Measurements from ENCODE around the gene OTOR. TPM values are rescaled to one million over a fixed set of nuclear protein-coding genes. Genes with fewer than 3 reads are reported as not detected.

OTOR gene
- total RNA-seq, 2 experiments from 2014 or later: not detected

- BruUV-seq (replicated peaks): no TSS peak
- ChIA-PET POLR2A (interaction anchor here (0.7 kb wide), 1 partner anchor 22 kb away, joined by 5 read pairs; no protein-coding TSS in a partner anchor), CTCF (ENCODE audit: unreplicated experiment) (no interaction called here)
- no peak for DNase-seq (ENCODE audit: low spot score)
- no peaks in the 10 kb centered on the region for H3K36me3 ChIP-seq (ENCODE audit: insufficient read depth, low read length)
- H3K27ac ChIP-seq (ENCODE audit: low read depth, low read length, poor library complexity, severe bottlenecking): no peak overlapping the region
- no peaks in the 10 kb centered on the region for H3K9me3 ChIP-seq (ENCODE audit: low read length)
- H2AFZ ChIP-seq (ENCODE audit: low read length): no peak overlapping the region
- H3K4me2 ChIP-seq (ENCODE audit: low read length): no peak overlapping the region
- H3K9me2 ChIP-seq (ENCODE audit: insufficient read depth, low read length): no peaks in the 10 kb centered on the region
- no peak overlapping the region for H3K4me3 ChIP-seq (ENCODE audit: low read depth, low read length, poor library complexity, severe bottlenecking)
- intact Hi-C loops (cut with micrococcal nuclease; ENCODE audit: unreplicated experiment): no loop called here
- TF ChIP-seq CTCF (conservative IDR thresholded peaks at IDR 0.05; ENCODE audit: low read length): no peak
- no peaks in the 10 kb centered on the region for H3K79me2 ChIP-seq (ENCODE audit: insufficient read depth, low read depth, low read length)
- H3K4me1 ChIP-seq (ENCODE audit: insufficient read depth, low read length, poor library complexity, severe bottlenecking): no peaks in the 10 kb centered on the region
- H4K20me1 ChIP-seq (ENCODE audit: insufficient read depth, low read length): no peaks in the 10 kb centered on the region
Observed at GRCh38 chr20:16752901-16753300, 4.7 kb downstream of the OTOR start.

- Histone ChIP-seq H3K4me2 (ENCODE audit: low read length) (no peak overlapping the region), H3K79me2 (ENCODE audit: insufficient read depth, low read depth, low read length) (no peaks in the 10 kb centered on the region), H2AFZ (ENCODE audit: low read length) (no peak overlapping the region), H3K9me2 (ENCODE audit: insufficient read depth, low read length) (no peaks in the 10 kb centered on the region), H3K4me3 (ENCODE audit: low read depth, low read length, poor library complexity, severe bottlenecking) (no peak overlapping the region), H3K36me3 (ENCODE audit: insufficient read depth, low read length) (no peaks in the 10 kb centered on the region), H3K27ac (ENCODE audit: low read depth, low read length, poor library complexity, severe bottlenecking) (no peak overlapping the region), H3K9me3 (ENCODE audit: low read length) (no peaks in the 10 kb centered on the region), H4K20me1 (ENCODE audit: insufficient read depth, low read length) (no peaks in the 10 kb centered on the region), H3K4me1 (ENCODE audit: insufficient read depth, low read length, poor library complexity, severe bottlenecking) (peaks cover 3% of the 10 kb centered on the region)
- intact Hi-C loops (cut with micrococcal nuclease; ENCODE audit: unreplicated experiment): no loop called here
- ChIA-PET POLR2A (no interaction called here), CTCF (ENCODE audit: unreplicated experiment) (no interaction called here)
- BruUV-seq (replicated peaks): no TSS peak
- TF ChIP-seq CTCF (conservative IDR thresholded peaks at IDR 0.05; ENCODE audit: low read length): no peak
- TF ChIP-seq EZH2phosphoT487 (IDR thresholded peaks at IDR 0.05; ENCODE audit: borderline replicate concordance, low read depth, low read length): no peak
- no peak for DNase-seq (ENCODE audit: low spot score)
Observed at GRCh38 chr20:16758454-16759180, 10.5 kb downstream of the OTOR start.

GRCh38 chr20:16759181-16759563 is 11.0 kb downstream of the OTOR start:
- no peak for DNase-seq (ENCODE audit: low spot score)
- Histone ChIP-seq H3K4me1 (ENCODE audit: insufficient read depth, low read length, poor library complexity, severe bottlenecking) (peaks cover 3% of the 10 kb centered on the region), H3K9me3 (ENCODE audit: low read length) (no peaks in the 10 kb centered on the region), H3K4me3 (ENCODE audit: low read depth, low read length, poor library complexity, severe bottlenecking) (no peak overlapping the region), H3K27ac (ENCODE audit: low read depth, low read length, poor library complexity, severe bottlenecking) (no peak overlapping the region), H3K79me2 (ENCODE audit: insufficient read depth, low read depth, low read length) (no peaks in the 10 kb centered on the region), H3K36me3 (ENCODE audit: insufficient read depth, low read length) (no peaks in the 10 kb centered on the region), H3K4me2 (ENCODE audit: low read length) (no peak overlapping the region), H2AFZ (ENCODE audit: low read length) (no peak overlapping the region), H4K20me1 (ENCODE audit: insufficient read depth, low read length) (no peaks in the 10 kb centered on the region), H3K9me2 (ENCODE audit: insufficient read depth, low read length) (no peaks in the 10 kb centered on the region)
- CTCF ChIA-PET (ENCODE audit: unreplicated experiment): no interaction called here
- intact Hi-C loops (cut with micrococcal nuclease; ENCODE audit: unreplicated experiment): no loop called here
- BruUV-seq (replicated peaks): no TSS peak
- TF ChIP-seq EZH2phosphoT487 (IDR thresholded peaks at IDR 0.05; ENCODE audit: borderline replicate concordance, low read depth, low read length): no peak
- TF ChIP-seq CTCF (conservative IDR thresholded peaks at IDR 0.05; ENCODE audit: low read length): no peak
- POLR2A ChIA-PET: interaction anchor here (1.1 kb wide), 1 partner anchor 56 kb away, joined by 4 read pairs; no protein-coding TSS in a partner anchor

All from OCI-LY7 (cell line).